ENCODE measurements around the gene COPG1.

COPG1 gene

GRCh38 chr3:129230311-129231019, 18.9 kb upstream of the COPG1 start:
- TF ChIP-seq POLR2A (IDR thresholded peaks at IDR 0.05; ENCODE audit: low read length) (peak; percentile 38), GATA1 (IDR thresholded peaks at IDR 0.05; ENCODE audit: low read depth, low read length) (no peak)
- peak; percentile 78 to 85 for DNase-seq

- no peak for DNase-seq
- TF ChIP-seq POLR2A (IDR thresholded peaks at IDR 0.05; ENCODE audit: low read length) (no peak), GATA1 (IDR thresholded peaks at IDR 0.05; ENCODE audit: low read depth, low read length) (no peak)
Measured at GRCh38 chr3:129231331-129232119, 17.9 kb upstream of the COPG1 start.

DNA sequence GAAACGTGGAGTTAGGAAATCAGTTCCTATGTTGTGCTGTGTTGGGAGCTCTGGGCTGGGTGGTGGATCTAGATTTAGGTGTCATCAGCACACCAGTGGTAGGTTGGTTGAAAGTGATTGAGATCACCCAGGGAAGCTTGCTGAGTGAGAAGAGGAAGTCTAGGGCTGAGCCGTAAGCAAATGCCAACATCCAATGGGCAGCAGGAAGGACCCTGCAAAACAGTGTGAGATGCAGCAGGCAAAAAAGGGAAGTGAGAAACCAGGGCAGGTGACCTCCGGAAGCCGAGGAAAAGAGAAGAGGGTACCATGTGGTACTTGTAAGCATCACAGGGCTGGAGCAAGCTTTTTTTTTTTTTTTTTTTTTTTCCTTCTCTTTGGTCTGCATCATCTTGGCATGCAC, 15.9 kb upstream of the COPG1 start:
- TF ChIP-seq POLR2A (IDR thresholded peaks at IDR 0.05; ENCODE audit: low read length) = no peak
- no peak for TF ChIP-seq GATA1 (IDR thresholded peaks at IDR 0.05; ENCODE audit: low read depth, low read length)
- no peak for DNase-seq

DNA sequence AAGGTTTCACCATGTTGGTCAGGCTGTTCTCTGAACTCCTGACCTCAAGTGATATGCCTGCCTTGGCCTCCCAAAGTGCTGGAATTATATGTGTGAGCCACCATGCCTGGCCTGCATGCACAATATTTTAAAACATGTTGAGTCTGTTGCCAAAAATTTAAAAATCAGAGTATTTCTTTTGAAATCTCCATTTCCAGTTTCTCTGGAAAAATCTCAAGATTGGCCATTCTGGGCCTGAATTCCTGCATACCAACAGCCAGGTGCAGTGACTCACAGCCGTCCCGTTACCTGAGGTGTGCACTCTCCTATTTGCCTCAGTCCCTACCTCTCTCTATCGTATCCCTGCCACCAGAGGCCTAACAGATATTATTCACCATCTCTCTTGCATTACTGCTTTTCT, 15.0 kb upstream of the COPG1 start:
- TF ChIP-seq GATA1 (IDR thresholded peaks at IDR 0.05; ENCODE audit: low read depth, low read length) (no peak), POLR2A (IDR thresholded peaks at IDR 0.05; ENCODE audit: low read length) (no peak)

DNA sequence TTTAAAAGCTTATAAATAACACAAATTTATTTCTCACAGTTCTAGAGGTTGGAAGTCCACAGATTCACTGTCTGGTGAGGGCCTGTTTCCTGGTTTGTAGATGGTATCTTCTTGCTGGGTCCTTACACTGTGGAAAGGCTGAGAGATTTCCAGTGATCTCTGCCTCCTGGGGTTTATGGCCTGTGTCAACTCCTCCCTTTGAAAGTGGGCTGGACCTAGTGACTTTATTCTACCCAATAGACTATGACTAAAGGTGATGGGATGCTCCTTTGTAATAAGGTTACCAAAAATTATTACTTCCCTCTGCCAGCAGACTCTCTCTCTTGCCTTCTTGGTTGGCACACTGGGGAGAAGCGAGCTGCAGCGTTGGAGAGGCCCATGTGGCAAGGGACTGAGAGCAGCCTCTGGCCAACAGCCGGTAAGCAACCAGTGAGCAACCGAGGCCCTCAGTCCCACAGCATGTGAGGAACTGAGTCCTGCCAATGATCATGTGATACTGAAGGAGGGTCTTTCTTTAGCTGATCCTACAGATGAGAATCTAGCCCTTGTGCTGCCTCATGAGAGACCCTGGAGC, 14.0 kb upstream of the COPG1 start:
- DNase-seq = no peak
- TF ChIP-seq GATA1 (IDR thresholded peaks at IDR 0.05; ENCODE audit: low read depth, low read length) = no peak
- no peak for TF ChIP-seq POLR2A (IDR thresholded peaks at IDR 0.05; ENCODE audit: low read length)

More for the DNA sequence above, 15.0 kb upstream of the COPG1 start:
- DNase-seq = no peak

GRCh38 chr3:129238945-129239705, 10.3 kb upstream of the COPG1 start:
- TF ChIP-seq GATA1 (IDR thresholded peaks at IDR 0.05; ENCODE audit: low read depth, low read length) (no peak), POLR2A (IDR thresholded peaks at IDR 0.05; ENCODE audit: low read length) (peak; percentile 27)
- peak; percentile 78 to 88 for DNase-seq

DNA sequence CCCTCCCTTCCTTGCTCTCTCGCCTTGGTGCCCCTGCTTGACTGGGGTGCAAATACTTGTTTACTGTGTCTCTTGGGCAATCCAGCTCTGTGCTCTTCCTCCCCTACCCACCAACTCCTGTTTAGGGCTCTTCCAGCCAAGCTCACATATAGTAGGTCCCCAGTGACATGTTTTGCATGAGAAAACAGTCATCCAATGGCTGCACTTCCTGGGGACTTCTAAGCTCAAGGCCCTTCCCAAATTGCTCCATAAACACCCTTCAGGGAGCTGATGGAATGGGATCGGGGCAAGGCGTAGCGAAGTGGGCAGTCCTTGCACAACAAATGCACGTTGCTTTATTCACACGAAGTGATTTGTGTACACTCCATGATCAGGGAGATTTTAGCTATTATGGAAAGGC, 9.4 kb upstream of the COPG1 start:
- TF ChIP-seq GATA1 (IDR thresholded peaks at IDR 0.05; ENCODE audit: low read depth, low read length) = no peak
- DNase-seq = no peak

DNA sequence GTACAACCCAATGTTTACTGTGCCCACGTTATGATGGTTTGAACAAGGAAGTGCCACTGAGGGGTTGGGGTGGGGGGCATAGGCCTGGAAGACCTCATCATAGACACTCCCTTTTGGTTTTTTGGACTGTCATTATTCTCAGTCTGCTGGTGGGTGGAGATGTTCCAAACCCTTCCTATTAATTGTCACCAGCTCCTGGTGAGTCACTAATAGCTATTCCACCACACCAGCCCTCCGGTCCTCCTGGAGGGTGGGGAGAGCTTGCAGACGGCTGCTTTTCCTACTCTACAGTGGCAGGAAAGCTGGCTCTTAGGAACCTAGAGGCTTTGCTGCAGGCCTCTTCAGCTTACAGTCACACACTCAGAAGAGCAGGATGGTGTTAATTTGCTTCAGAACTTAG, 9.0 kb upstream of the COPG1 start:
- DNase-seq = no peak
- TF ChIP-seq GATA1 (IDR thresholded peaks at IDR 0.05; ENCODE audit: low read depth, low read length) (no peak), POLR2A (IDR thresholded peaks at IDR 0.05; ENCODE audit: low read length) (no peak)

- DNase-seq = no peak
Measured at GRCh38 chr3:129245141-129245540, 4.3 kb upstream of the COPG1 start.

GRCh38 chr3:129245641-129246306, 3.6 kb upstream of the COPG1 start:
- peak; percentile 91 to 92 for DNase-seq

More at GRCh38 chr3:129245141-129245540, 4.3 kb upstream of the COPG1 start:
- TF ChIP-seq GATA1 (IDR thresholded peaks at IDR 0.05; ENCODE audit: low read depth, low read length) (no peak), POLR2A (IDR thresholded peaks at IDR 0.05; ENCODE audit: low read length) (no peak)

- DNase-seq = no peak
- TF ChIP-seq GATA1 (IDR thresholded peaks at IDR 0.05; ENCODE audit: low read depth, low read length) (no peak), POLR2A (IDR thresholded peaks at IDR 0.05; ENCODE audit: low read length) (no peak)
Measured at GRCh38 chr3:129246636-129247035, 2.8 kb upstream of the COPG1 start.

DNA sequence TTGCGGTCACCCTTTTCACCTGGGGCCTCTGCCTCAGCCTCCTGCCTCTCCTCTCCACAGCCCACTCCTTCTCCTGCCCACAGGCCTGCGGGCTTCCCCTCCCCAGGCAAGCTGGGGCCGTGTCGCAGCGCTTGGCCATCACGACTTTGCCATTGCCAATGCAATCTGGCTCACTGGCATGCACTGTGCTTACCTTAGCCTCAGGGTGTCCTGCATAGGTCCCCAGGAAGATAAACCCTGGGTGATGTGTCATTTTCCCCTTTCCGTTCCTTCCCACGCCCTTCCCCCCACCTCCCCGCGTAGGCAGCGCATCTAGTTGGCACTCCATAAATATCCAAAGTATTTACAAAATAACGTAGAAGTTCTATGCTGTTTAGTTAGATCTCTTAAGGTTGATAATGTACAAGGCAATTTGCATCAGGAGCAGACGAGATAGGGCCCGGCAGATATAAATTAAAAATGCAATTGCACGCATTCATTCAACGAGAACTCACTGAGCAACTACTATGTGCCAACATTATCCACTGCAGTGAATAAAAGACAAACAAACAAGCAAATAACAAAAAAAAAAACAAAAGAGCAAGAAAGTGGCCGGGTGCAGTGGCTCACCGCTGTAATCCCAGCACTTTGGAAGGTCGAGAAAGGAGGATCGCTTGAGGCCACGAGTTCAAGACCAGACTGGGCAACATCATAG, 973 bp upstream of the COPG1 start:
- TF ChIP-seq GATA1 (IDR thresholded peaks at IDR 0.05; ENCODE audit: low read depth, low read length) (no peak), POLR2A (IDR thresholded peaks at IDR 0.05; ENCODE audit: low read length) (no peak)
- peak in 1 of 2 experiments; percentile 41 for DNase-seq

- peak; percentile 34 to 71 for DNase-seq
- TF ChIP-seq POLR2A (IDR thresholded peaks at IDR 0.05; ENCODE audit: low read length) (no peak), GATA1 (IDR thresholded peaks at IDR 0.05; ENCODE audit: low read depth, low read length) (no peak)
Measured at GRCh38 chr3:129252748-129253147, 3.3 kb downstream of the COPG1 start.

All from erythroblast (primary cell).